ENCODE results near the gene SLC36A1. TPM values are rescaled to one million over a fixed set of nuclear protein-coding genes. Genes with fewer than 3 reads are reported as not detected.

Gene SLC36A1
- total RNA-seq, 1 experiment from 2014 or later = 15.0 TPM

DNA sequence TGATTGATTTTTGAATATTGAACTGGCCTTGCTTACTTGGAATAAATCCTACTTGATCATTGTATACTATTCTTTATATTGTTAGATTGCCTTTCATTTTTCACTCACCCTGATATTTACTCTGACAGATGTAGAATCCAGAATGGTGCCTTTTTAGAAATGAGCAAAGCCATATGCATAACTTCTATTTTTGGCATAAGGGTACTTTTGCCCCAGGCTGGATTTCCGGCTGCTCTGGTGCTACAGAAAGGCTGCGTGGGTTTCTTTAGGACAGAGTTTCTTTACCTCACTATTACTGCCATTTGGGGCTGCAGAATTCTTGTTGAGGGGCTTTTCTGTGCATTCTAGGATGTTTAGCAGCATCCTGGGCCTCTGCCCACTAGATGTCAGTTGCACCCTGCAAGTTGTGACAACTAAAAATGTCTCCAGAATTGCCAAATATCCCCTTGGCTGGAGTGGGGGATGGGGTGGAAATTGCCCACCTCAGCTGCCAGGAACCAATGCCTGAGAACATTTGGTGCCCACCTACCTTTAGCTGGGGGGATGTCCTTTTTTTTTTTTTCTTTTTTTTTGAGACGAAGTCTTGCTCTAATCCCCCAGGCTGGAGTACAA, 50.1 kb downstream of the SLC36A1 start:
- H3K79me2 ChIP-seq (ENCODE audit: insufficient read depth, low read length) = no peaks in the 10 kb centered on the region
- H3K9me3 ChIP-seq (ENCODE audit: control insufficient read depth, low read depth, low read length) = no peaks in the 10 kb centered on the region
- H4K91ac ChIP-seq (ENCODE audit: insufficient read length, low read depth, low read length) = no peak overlapping the region
- H3K27me3 Mint-ChIP-seq (ENCODE audit: low read depth) = no peaks in the 10 kb centered on the region
- no peak overlapping the region for H3K27ac ChIP-seq (ENCODE audit: insufficient read length, low read depth, low read length)
- no peak overlapping the region for H2BK5ac ChIP-seq (ENCODE audit: insufficient read length, low read length)
- no peak overlapping the region for H2BK20ac ChIP-seq (ENCODE audit: low read depth, low read length, poor library complexity, severe bottlenecking)
- H3K27me3 ChIP-seq (ENCODE audit: insufficient read depth, low read length) = no peaks in the 10 kb centered on the region
- WGBS (ENCODE audit: extremely low coverage, insufficient read length, low lambda C conversion rate) = no CpG with 5 or more reads among the region's 3 CpGs
- no peaks in the 10 kb centered on the region for H3K79me1 ChIP-seq (ENCODE audit: insufficient read depth, low read depth, low read length, poor library complexity, severe bottlenecking)
- H3K9me3 Mint-ChIP-seq = peaks cover 3 to 6% of the 10 kb centered on the region in 2 experiments; a peak in 4 of 5 replicates
- no peak overlapping the region for H3K4me3 Mint-ChIP-seq
- no peak overlapping the region for H2BK120ac ChIP-seq (ENCODE audit: low read depth, low read length, poor library complexity, severe bottlenecking)
- no peak overlapping the region for H3K14ac ChIP-seq (ENCODE audit: insufficient read depth, low read length)
- H3K56ac ChIP-seq (ENCODE audit: insufficient read length, low read depth, low read length) = no peak overlapping the region
- H3K4me1 ChIP-seq (ENCODE audit: insufficient read depth, low read length) = peaks cover 2% of the 10 kb centered on the region; the same call in 1 of the 2 replicates
- H4K8ac ChIP-seq (replicated peaks; ENCODE audit: insufficient read length, low read depth, low read length) = no peak overlapping the region
- DNase-seq = no peak
- no peaks in the 10 kb centered on the region for H4K20me1 ChIP-seq (ENCODE audit: control insufficient read depth, insufficient read depth, insufficient read length)
- H2BK15ac ChIP-seq (ENCODE audit: low read depth, low read length) = no peak overlapping the region
- no peak overlapping the region for H3K9ac ChIP-seq (ENCODE audit: extremely low read depth, insufficient read length, low read length)
- H2AK5ac ChIP-seq (ENCODE audit: insufficient read length, low read length) = no peak overlapping the region
- H3K23ac ChIP-seq (ENCODE audit: insufficient read length, low read depth, low read length) = no peak overlapping the region
- no peak overlapping the region for H2BK12ac ChIP-seq (ENCODE audit: insufficient read length, low read depth, low read length)
- no peak overlapping the region for H3K4me2 ChIP-seq (ENCODE audit: insufficient read depth, insufficient read length, low read length)
- H3K18ac ChIP-seq (ENCODE audit: insufficient read length, low read depth, low read length) = no peak overlapping the region
- no peaks in the 10 kb centered on the region for H3K23me2 ChIP-seq (ENCODE audit: insufficient read length, low read depth, low read length, poor library complexity, severe bottlenecking)
- no peak overlapping the region for H3T11ph ChIP-seq (ENCODE audit: low read length)
- TF ChIP-seq, protein P1, sequence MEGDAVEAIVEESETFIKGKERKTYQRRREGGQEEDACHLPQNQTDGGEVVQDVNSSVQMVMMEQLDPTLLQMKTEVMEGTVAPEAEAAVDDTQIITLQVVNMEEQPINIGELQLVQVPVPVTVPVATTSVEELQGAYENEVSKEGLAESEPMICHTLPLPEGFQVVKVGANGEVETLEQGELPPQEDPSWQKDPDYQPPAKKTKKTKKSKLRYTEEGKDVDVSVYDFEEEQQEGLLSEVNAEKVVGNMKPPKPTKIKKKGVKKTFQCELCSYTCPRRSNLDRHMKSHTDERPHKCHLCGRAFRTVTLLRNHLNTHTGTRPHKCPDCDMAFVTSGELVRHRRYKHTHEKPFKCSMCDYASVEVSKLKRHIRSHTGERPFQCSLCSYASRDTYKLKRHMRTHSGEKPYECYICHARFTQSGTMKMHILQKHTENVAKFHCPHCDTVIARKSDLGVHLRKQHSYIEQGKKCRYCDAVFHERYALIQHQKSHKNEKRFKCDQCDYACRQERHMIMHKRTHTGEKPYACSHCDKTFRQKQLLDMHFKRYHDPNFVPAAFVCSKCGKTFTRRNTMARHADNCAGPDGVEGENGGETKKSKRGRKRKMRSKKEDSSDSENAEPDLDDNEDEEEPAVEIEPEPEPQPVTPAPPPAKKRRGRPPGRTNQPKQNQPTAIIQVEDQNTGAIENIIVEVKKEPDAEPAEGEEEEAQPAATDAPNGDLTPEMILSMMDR (conservative IDR thresholded peaks at IDR 0.05) = no peak
- H4K5ac ChIP-seq (ENCODE audit: insufficient read length, low read depth, low read length) = no peak overlapping the region
- no peak overlapping the region for H3K4ac ChIP-seq (ENCODE audit: low read depth, low read length)
- H3K36me3 Mint-ChIP-seq (ENCODE audit: insufficient read depth in 1 of 3, low read depth in 3 of 3) = peaks cover 4 to 17% (median 14%) of the 10 kb centered on the region in 3 experiments
- H3K27ac Mint-ChIP-seq = no peak overlapping the region; a peak in 3 of 7 replicates
- peaks cover 45 to 48% of the 10 kb centered on the region in 2 experiments for H3K4me1 Mint-ChIP-seq
- no peak overlapping the region for H2AFZ ChIP-seq (ENCODE audit: low read length)

Measured in H9 (cell line).